IPS-NIHi7 (cell line): ENCODE data around the gene KCNMB2.

Experiments used
- DNase-seq: peaks from one replicate; pipeline ENCODE4 v3.0.0; 2012; ENCODE audit warnings: mixed read lengths; ENCODE audit errors: extremely low spot score

KCNMB2 gene

GRCh38 chr3:178752843-178753242 is 216.6 kb downstream of the KCNMB2 start:
- DNase-seq, result no peak

- DNase-seq, result no peak
Observed at GRCh38 chr3:178754852-178755510, 218.7 kb downstream of the KCNMB2 start.

- DNase-seq, result no peak
Observed at GRCh38 chr3:178761024-178761423, 224.8 kb downstream of the KCNMB2 start.

- DNase-seq, result no peak
Observed at GRCh38 chr3:178761461-178761860, 225.2 kb downstream of the KCNMB2 start.

GRCh38 chr3:178762385-178762784 is 226.1 kb downstream of the KCNMB2 start:
- no peak for DNase-seq

- no peak for DNase-seq
Observed at GRCh38 chr3:178765472-178765871, 229.2 kb downstream of the KCNMB2 start.

GRCh38 chr3:178767581-178767980 is 231.3 kb downstream of the KCNMB2 start:
- no peak for DNase-seq

GRCh38 chr3:178768072-178768864 is 232.0 kb downstream of the KCNMB2 start:
- no peak for DNase-seq

- no peak for DNase-seq
Observed at GRCh38 chr3:178771511-178771910, 235.3 kb downstream of the KCNMB2 start.

GRCh38 chr3:178772746-178773145 is 236.5 kb downstream of the KCNMB2 start:
- no peak for DNase-seq

- no peak for DNase-seq
Observed at GRCh38 chr3:178773358-178773757, 237.1 kb downstream of the KCNMB2 start.

GRCh38 chr3:178777718-178778411 is 241.6 kb downstream of the KCNMB2 start:
- DNase-seq, result no peak

- no peak for DNase-seq
Observed at GRCh38 chr3:178778589-178778988, 242.4 kb downstream of the KCNMB2 start.

- no peak for DNase-seq
Observed at GRCh38 chr3:178785961-178786360, 249.7 kb downstream of the KCNMB2 start.

GRCh38 chr3:178787960-178788359 is 251.7 kb downstream of the KCNMB2 start:
- DNase-seq, result no peak

GRCh38 chr3:178794711-178795110 is 258.5 kb downstream of the KCNMB2 start:
- DNase-seq, result no peak

GRCh38 chr3:178795349-178795748 is 259.1 kb downstream of the KCNMB2 start:
- peak; percentile 51 for DNase-seq

GRCh38 chr3:178802259-178802658 is 266.0 kb downstream of the KCNMB2 start:
- no peak for DNase-seq

- no peak for DNase-seq
Observed at GRCh38 chr3:178802993-178803693, 266.9 kb downstream of the KCNMB2 start.

- DNase-seq, result no peak
Observed at GRCh38 chr3:178804606-178805005, 268.4 kb downstream of the KCNMB2 start.

GRCh38 chr3:178805741-178806140 is 269.5 kb downstream of the KCNMB2 start:
- DNase-seq, result no peak

- no peak for DNase-seq
Observed at GRCh38 chr3:178806651-178807050, 270.4 kb downstream of the KCNMB2 start.
